Breast epithelium (tissue), 4 donors: ENCODE data around the gene NODAL. TPM values are rescaled to one million over a fixed set of nuclear protein-coding genes. Genes with fewer than 3 reads are reported as not detected.
"Not testable (repeated sequence)": the region's sequence is repeated elsewhere in the genome, so short reads cannot be mapped to it uniquely, and the experiment has no call there.

Source experiments
- DNase-seq, 2 donors: peaks; one replicate each; pipeline ENCODE4 v3.0.0-alpha.2; 2019; ENCODE audit warnings: low spot score in 2 of 2
- H3K27ac ChIP-seq, 2 donors: fragments of 200-600 bp; sonication (generic) in 1 of 2; one replicate each; pipeline ENCODE4 v1.5.1; 2016 to 2019; ENCODE audit warnings: mild to moderate bottlenecking in 1 of 2
- H3K27me3 ChIP-seq, 2 donors: fragments of 200-600 bp; sonication (generic) in 1 of 2; one replicate each; pipeline versions ENCODE4 v1.5.1 to v1.6.0; 2017 to 2019; ENCODE audit warnings: control low read depth in 1 of 2, mild to moderate bottlenecking in 1 of 2
- H3K36me3 ChIP-seq: fragments of 200-600 bp; one replicate; pipeline ENCODE4 v1.5.1; 2019
- H3K4me1 ChIP-seq, 2 donors: fragments of 200-600 bp; sonication (generic); one replicate each; pipeline ENCODE4 v1.5.1; 2016 to 2019; ENCODE audit warnings: control low read depth in 1 of 2
- H3K4me3 ChIP-seq, 3 donors: fragments of 200-600 bp; sonication (generic); 1 replicate in 2 of 3; 2 replicates in 1 of 3; pipeline ENCODE4 v1.5.1; 2016 to 2019; ENCODE audit warnings: mild to moderate bottlenecking in 3 of 3, moderate library complexity in 2 of 3
- H3K9me3 ChIP-seq, 2 donors: fragments of 200-600 bp; sonication (generic) in 1 of 2; one replicate each; pipeline ENCODE4 v1.5.1; 2016 to 2019; ENCODE audit warnings: control low read depth in 1 of 2
- CTCF ChIP-seq, 3 donors: fragments of 450-650 bp; IDR thresholded peaks; one replicate each; pipeline ENCODE4 v1.5.1; 2016 to 2017; ENCODE audit warnings: antibody characterized with exemption in 3 of 3, mild to moderate bottlenecking in 3 of 3, moderate library complexity in 3 of 3
- POLR2A ChIP-seq: fragments of 450-650 bp; IDR thresholded peaks from one replicate; pipeline ENCODE4 v1.6.1; 2016; ENCODE audit warnings: antibody characterized with exemption, mild to moderate bottlenecking, moderate library complexity
- POLR2AphosphoS5 ChIP-seq, 3 donors: sonication (generic); formaldehyde crosslinking; IDR thresholded peaks; one replicate each; pipeline ENCODE4 v1.6.1; 2017; ENCODE audit warnings: antibody characterized with exemption in 3 of 3
- intact Hi-C: fragments of 100-400 bp; cut with DNase I; formaldehyde crosslinking; loops from one replicate; pipeline ENCODE4 v1.15.1; 2023; ENCODE audit warnings: low total_unique reads
- total RNA-seq, 3 donors: library from RNA; depleted of rRNA; stranded (reverse); fragments of >200 nt; gene quantifications; one replicate each; pipeline ENCODE4 v1.1.0, GENCODE V29; 2016

NODAL gene
- not detected for total RNA-seq

- Histone ChIP-seq H3K27ac (no peak within 1 kb of the TSS), H3K4me1 (peaks cover 5 to 10% of the 10 kb centered on the region in 2 donors), H3K9me3 (no peaks in the 10 kb centered on the region), H3K36me3 (no peaks in the 10 kb centered on the region), H3K4me3 (peak within 1 kb of the TSS in 2 of 3 donors; percentile 27 to 61), H3K27me3 (peaks cover 0 to 34% of the 10 kb centered on the region in 2 donors)
- intact Hi-C loops, result no loop called here
- no peak for DNase-seq
- no peak for TF ChIP-seq POLR2A
- TF ChIP-seq POLR2AphosphoS5 (IDR thresholded peaks at IDR 0.05), result no peak
- TF ChIP-seq CTCF (IDR thresholded peaks at IDR 0.05), result no peak
These were observed at the start of gene NODAL for GRCh38 chr10:70441161-70441894. Gene NODAL, minus strand, starts transcription at chr10:70441681. Its CDS starts 14 bp downstream, at chr10:70441667.

GRCh38 chr10:70490142-70490541 lies 48.7 kb upstream of the NODAL start:
- no peak for DNase-seq
- Histone ChIP-seq H3K4me3 (no peak overlapping the region), H3K27ac (no peak overlapping the region), H3K4me1 (no peaks in the 10 kb centered on the region), H3K9me3 (no peaks in the 10 kb centered on the region), H3K36me3 (no peaks in the 10 kb centered on the region), H3K27me3 (no peaks in the 10 kb centered on the region)
- TF ChIP-seq CTCF (IDR thresholded peaks at IDR 0.05), result no peak
- TF ChIP-seq POLR2A, result no peak
- TF ChIP-seq POLR2AphosphoS5 (IDR thresholded peaks at IDR 0.05), result no peak
- intact Hi-C loops, result no loop called here

- Histone ChIP-seq H3K9me3 (no peaks in the 10 kb centered on the region), H3K36me3 (no peaks in the 10 kb centered on the region), H3K4me3 (no peak overlapping the region), H3K4me1 (no peaks in the 10 kb centered on the region), H3K27ac (no peak overlapping the region), H3K27me3 (no peaks in the 10 kb centered on the region)
- no peak for DNase-seq
- intact Hi-C loops, result no loop called here
- TF ChIP-seq POLR2A (no peak), CTCF (IDR thresholded peaks at IDR 0.05) (no peak), POLR2AphosphoS5 (IDR thresholded peaks at IDR 0.05) (no peak)
These were observed 46.3 kb upstream of the NODAL start for GRCh38 chr10:70487824-70488223.

- intact Hi-C loops, H3K4me3 ChIP-seq, H3K27me3 ChIP-seq, H3K9me3 ChIP-seq, H3K4me1 ChIP-seq, H3K27ac ChIP-seq, H3K36me3 ChIP-seq, DNase-seq: not testable (repeated sequence)
These were observed 42.4 kb upstream of the NODAL start for GRCh38 chr10:70483872-70484271.

- TF ChIP-seq CTCF (IDR thresholded peaks at IDR 0.05), result no peak
- no peak for TF ChIP-seq POLR2AphosphoS5 (IDR thresholded peaks at IDR 0.05)
- DNase-seq, result no peak
- Histone ChIP-seq H3K4me3 (no peak overlapping the region), H3K4me1 (peaks cover 6 to 8% of the 10 kb centered on the region in 2 donors), H3K9me3 (no peaks in the 10 kb centered on the region), H3K27me3 (no peaks in the 10 kb centered on the region), H3K36me3 (no peaks in the 10 kb centered on the region), H3K27ac (peak overlapping the region in 1 of 2 donors; percentile 61)
- intact Hi-C loops, result no loop called here
These were observed 41.7 kb upstream of the NODAL start for GRCh38 chr10:70482982-70483760.
